H1 (cell line): ENCODE data around the gene BAK1. TPM values are rescaled to one million over a fixed set of nuclear protein-coding genes. Genes with fewer than 3 reads are reported as not detected.

Source experiments
- CTCF ChIA-PET: fragments of 300-600 bp; sonication (Branson Sonifier 250); formaldehyde crosslinking; loops from one replicate; lab custom pipeline; 2021; ENCODE audit not compliant: partially characterized antibody; lab: Charles Lee
- POLR2A ChIA-PET: fragments of 300-600 bp; sonication (Branson Sonifier 250); formaldehyde crosslinking; loops from one replicate; lab custom pipeline; 2021; ENCODE audit warnings: inconsistent platforms; ENCODE audit not compliant: partially characterized antibody; lab: Charles Lee
- DNase-seq, 2 experiments: peaks; one replicate each; pipeline versions ENCODE4 v3.0.0 to v3.0.0-alpha.2; 2010 to 2022; ENCODE audit warnings: low spot score in 2 of 2, low read depth in 1 of 2, mixed read lengths in 1 of 2
- FAIRE-seq: peaks from 2 replicates; lab custom pipeline; 2011; peaks lifted over from hg19 to GRCh38; lab: Jason Lieb, UNC
- H2AFZ ChIP-seq: 2 replicates; pipeline ENCODE4 v1.8.1; 2012; ENCODE audit warnings: low read length, inconsistent platforms
- H2AK5ac ChIP-seq: 2 replicates; pipeline ENCODE4 v1.6.1; 2013; ENCODE audit warnings: low read depth, low read length
- H2BK120ac ChIP-seq: replicated peaks from 2 replicates; pipeline ENCODE3; 2013; ENCODE audit warnings: low read depth, low read length, inconsistent platforms
- H2BK12ac ChIP-seq: 2 replicates; pipeline ENCODE4 v1.6.1; 2013; ENCODE audit warnings: low read depth, low read length
- H2BK15ac ChIP-seq: 2 replicates; pipeline ENCODE4 v1.6.1; 2013; ENCODE audit warnings: low read length
- H2BK20ac ChIP-seq: 2 replicates; pipeline ENCODE4 v1.6.1; 2013; ENCODE audit warnings: low read length
- H2BK5ac ChIP-seq: 2 replicates; pipeline ENCODE4 v1.6.1; 2013; ENCODE audit warnings: low read depth, low read length
- H3K14ac ChIP-seq: 2 replicates; pipeline ENCODE4 v1.6.1; 2013; ENCODE audit warnings: inconsistent platforms; ENCODE audit not compliant: insufficient read length
- H3K18ac ChIP-seq: 2 replicates; pipeline ENCODE4 v1.6.1; 2013; ENCODE audit warnings: low read length; ENCODE audit errors: extremely low read depth
- H3K23ac ChIP-seq: 2 replicates; pipeline ENCODE4 v1.6.1; 2013; ENCODE audit warnings: inconsistent platforms; ENCODE audit not compliant: insufficient read length
- H3K23me2 ChIP-seq: 2 replicates; pipeline ENCODE4 v1.6.1; 2013; ENCODE audit warnings: low read depth, low read length
- H3K27ac ChIP-seq: 2 replicates; pipeline ENCODE4 v1.6.1; 2011; ENCODE audit warnings: low read depth, low read length, inconsistent platforms
- H3K27me3 ChIP-seq, 4 experiments: replicated peaks in 1 of 4; 1 replicate in 1 of 4; 2 replicates in 3 of 4; pipeline versions ENCODE4 v1.6.1 to v1.8.1; 2011 to 2013; ENCODE audit warnings: low read length in 3 of 4, mild to moderate bottlenecking in 3 of 4, inconsistent platforms in 2 of 4, mixed read lengths in 2 of 4, moderate library complexity in 1 of 4; ENCODE audit not compliant: control insufficient read depth in 3 of 4, insufficient read depth in 3 of 4; ENCODE audit errors: extremely low read depth in 1 of 4
- H3K36me3 ChIP-seq, 4 experiments: 2 replicates each; pipeline versions ENCODE4 v1.6.1 to v1.8.1; 2011 to 2013; ENCODE audit warnings: mild to moderate bottlenecking in 4 of 4, low read length in 3 of 4, moderate library complexity in 2 of 4, control low read depth in 1 of 4, inconsistent platforms in 1 of 4; ENCODE audit not compliant: insufficient read depth in 4 of 4, control insufficient read depth in 2 of 4
- H3K4ac ChIP-seq: replicated peaks from 2 replicates; pipeline ENCODE3; 2013; ENCODE audit warnings: low read length, low read depth, mixed read lengths, inconsistent platforms; ENCODE audit not compliant: insufficient read length
- H3K4me1 ChIP-seq, 4 experiments: replicated peaks in 1 of 4; 1 replicate in 1 of 4; 2 replicates in 3 of 4; pipeline versions ENCODE4 v1.6.1 to v1.8.1; 2011 to 2013; ENCODE audit warnings: low read length in 3 of 4, inconsistent platforms in 2 of 4, mixed read lengths in 1 of 4; ENCODE audit not compliant: insufficient read depth in 4 of 4, control insufficient read depth in 3 of 4
- H3K4me2 ChIP-seq, 2 experiments: 2 replicates each; pipeline versions ENCODE4 v1.6.1 to v1.8.1; 2011 to 2013; ENCODE audit warnings: low read depth in 2 of 2, low read length in 2 of 2, control low read depth in 1 of 2, inconsistent platforms in 1 of 2, mild to moderate bottlenecking in 1 of 2; ENCODE audit not compliant: insufficient read depth in 1 of 2
- H3K4me3 ChIP-seq, 4 experiments: fragments of 200-600, 300-600 bp in 1 of 4; sonication (generic), shearing (Covaris generic), sonication (Bioruptor Twin) in 1 of 4; 2 replicates each; pipeline versions ENCODE4 v1.5.1 to v1.8.1; 2011 to 2016; ENCODE audit warnings: low read length in 4 of 4, low read depth in 3 of 4, control low read depth in 2 of 4, inconsistent platforms in 2 of 4, mild to moderate bottlenecking in 2 of 4, mixed read lengths in 1 of 4, moderate library complexity in 1 of 4; ENCODE audit not compliant: insufficient read depth in 2 of 4; ENCODE audit errors: extremely low read depth in 1 of 4
- H3K56ac ChIP-seq: replicated peaks from 2 replicates; pipeline ENCODE3; 2013; ENCODE audit warnings: low read depth, mild to moderate bottlenecking, mixed read lengths, low read length, inconsistent platforms; ENCODE audit not compliant: insufficient read length
- H3K79me1 ChIP-seq: 2 replicates; pipeline ENCODE4 v1.6.1; 2013; ENCODE audit warnings: low read depth, low read length, control low read depth
- H3K79me2 ChIP-seq, 2 experiments: 2 replicates each; pipeline versions ENCODE4 v1.6.1 to v1.8.1; 2012 to 2013; ENCODE audit warnings: low read length in 2 of 2, mild to moderate bottlenecking in 2 of 2, inconsistent platforms in 1 of 2; ENCODE audit not compliant: insufficient read depth in 2 of 2, control insufficient read depth in 1 of 2
- H3K9ac ChIP-seq, 4 experiments: replicated peaks in 1 of 4; 1 replicate in 1 of 4; 2 replicates in 3 of 4; pipeline versions ENCODE4 v1.6.1 to v1.8.1; 2011 to 2013; ENCODE audit warnings: low read depth in 3 of 4, low read length in 3 of 4, control low read depth in 2 of 4, mild to moderate bottlenecking in 2 of 4, moderate library complexity in 2 of 4, inconsistent platforms in 1 of 4; ENCODE audit errors: extremely low read depth in 1 of 4
- H3K9me3 ChIP-seq, 2 experiments: 2 replicates each; pipeline versions ENCODE4 v1.6.1 to v1.8.1; 2012 to 2013; ENCODE audit warnings: mild to moderate bottlenecking in 2 of 2, moderate library complexity in 2 of 2, control low read depth in 1 of 2, inconsistent platforms in 1 of 2, low read depth in 1 of 2, low read length in 1 of 2, mixed read lengths in 1 of 2; ENCODE audit not compliant: insufficient read depth in 2 of 2
- H4K20me1 ChIP-seq, 2 experiments: replicated peaks in 1 of 2; 2 replicates each; pipeline versions ENCODE3 to v1.8.1; 2011 to 2013; ENCODE audit warnings: inconsistent platforms in 2 of 2, low read length in 2 of 2, mild to moderate bottlenecking in 1 of 2; ENCODE audit not compliant: insufficient read depth in 2 of 2, control insufficient read depth in 1 of 2
- H4K5ac ChIP-seq: 2 replicates; pipeline ENCODE4 v1.6.1; 2013; ENCODE audit warnings: low read length, low read depth, mixed read lengths, inconsistent platforms; ENCODE audit not compliant: insufficient read length
- H4K8ac ChIP-seq: 2 replicates; pipeline ENCODE4 v1.8.0; 2013; ENCODE audit warnings: mild to moderate bottlenecking, moderate library complexity, low read length, inconsistent platforms; ENCODE audit not compliant: insufficient read depth; ENCODE audit errors: extremely low read depth
- H4K91ac ChIP-seq: replicated peaks from 2 replicates; pipeline ENCODE3; 2013; ENCODE audit warnings: low read length, mixed read lengths, inconsistent platforms; ENCODE audit not compliant: insufficient read length
- ASH2L ChIP-seq: fragments of 200-600, 300-600 bp; sonication (generic); IDR thresholded peaks from one replicate; pipeline ENCODE4 v1.7.1; 2017; ENCODE audit warnings: low read length
- CBX8 ChIP-seq: fragments of 300-800, 300-1000 bp; sonication (generic); IDR thresholded peaks from 2 replicates; pipeline ENCODE4 v1.7.1; 2016; ENCODE audit warnings: low read depth, low read length, borderline replicate concordance
- EP300 ChIP-seq, 2 experiments: IDR thresholded peaks; 1 replicate in 1 of 2; 2 replicates in 1 of 2; pipeline ENCODE4 v1.6.1; 2011 to 2012; ENCODE audit warnings: low read depth in 2 of 2, low read length in 2 of 2, mild to moderate bottlenecking in 2 of 2, borderline replicate concordance in 1 of 2, inconsistent platforms in 1 of 2, moderate library complexity in 1 of 2
- FOSL1 ChIP-seq: IDR thresholded peaks from 2 replicates; pipeline ENCODE4 v1.6.1; 2011; ENCODE audit warnings: mild to moderate bottlenecking, low read depth, low read length, moderate library complexity; ENCODE audit not compliant: insufficient read depth
- GABPA ChIP-seq: IDR thresholded peaks from 2 replicates; pipeline ENCODE4 v1.6.1; 2011; ENCODE audit warnings: mild to moderate bottlenecking, low read length, moderate library complexity, borderline replicate concordance; ENCODE audit not compliant: insufficient read depth
- JUN ChIP-seq: IDR thresholded peaks from 2 replicates; pipeline ENCODE4 v1.6.1; 2011; ENCODE audit warnings: low read depth, mild to moderate bottlenecking, improper control_type of control experiment, low read length
- POLR2A ChIP-seq, 2 experiments: IDR thresholded peaks; 1 replicate in 1 of 2; 2 replicates in 1 of 2; pipeline ENCODE4 v1.6.1; 2011; ENCODE audit warnings: low read depth in 2 of 2, low read length in 2 of 2, mild to moderate bottlenecking in 2 of 2; ENCODE audit errors: control extremely low read depth in 1 of 2
- RFX5 ChIP-seq: IDR thresholded peaks from 2 replicates; pipeline ENCODE4 v1.6.1; 2011; ENCODE audit warnings: low read depth, low read length, improper control_type of control experiment, borderline replicate concordance
- RXRA ChIP-seq: IDR thresholded peaks from 2 replicates; pipeline ENCODE4 v1.6.1; 2011; ENCODE audit warnings: low read depth, mild to moderate bottlenecking, low read length, moderate library complexity; ENCODE audit not compliant: insufficient read depth
- SP4 ChIP-seq: IDR thresholded peaks from 2 replicates; pipeline ENCODE4 v1.6.1; 2012; ENCODE audit warnings: low read length, inconsistent platforms
- SUZ12 ChIP-seq: fragments of 200-600 bp; sonication (generic); IDR thresholded peaks from 2 replicates; pipeline ENCODE4 v1.6.1; 2012; ENCODE audit warnings: mild to moderate bottlenecking, inconsistent platforms, low read length, moderate library complexity, mixed read lengths
- TBP ChIP-seq: IDR thresholded peaks from 2 replicates; pipeline ENCODE4 v1.6.1; 2011; ENCODE audit warnings: low read depth, low read length, improper control_type of control experiment
- ZNF274 ChIP-seq: IDR thresholded peaks from 2 replicates; pipeline ENCODE4 v1.7.0; 2012; ENCODE audit warnings: low read length, borderline replicate concordance; ENCODE audit errors: extremely low read depth
- WGBS, 2 experiments: shearing (Covaris generic) in 1 of 2; methylation state at CpG; one replicate each; pipeline versions ENCODE4 v1.1.6 to v1.1.7; 2013 to 2015; ENCODE audit warnings: low lambda C conversion rate in 2 of 2, mixed read lengths in 2 of 2, inconsistent platforms in 1 of 2, low coverage in 1 of 2, missing lambda C conversion rate in 1 of 2; ENCODE audit not compliant: insufficient replicate concordance in 2 of 2, insufficient coverage in 1 of 2, insufficient read length in 1 of 2; ENCODE audit errors: extremely low coverage in 1 of 2, missing lambda C conversion rate in 1 of 2; 5-methylcytosine and 5-hydroxymethylcytosine counted together
- polyA plus RNA-seq, 7 experiments: library from polyadenylated mRNA; depleted of rRNA in 3 of 7; stranded (reverse) in 5 of 7; unstranded in 2 of 7; fragments of >200 nt in 5 of 7; fragments of 200-250 nt in 2 of 7; gene quantifications; 1 replicate in 5 of 7; 2 replicates in 1 of 7; 4 replicates in 1 of 7; pipeline versions ENCODE4 v1.2.1 to v1.2.3, GENCODE V29; 2011 to 2013; ENCODE audit warnings: missing spikeins in 2 of 7, mixed read lengths in 2 of 7
- total RNA-seq: library from RNA; stranded (reverse); fragmentation: NEBNext Ultra II Directional; extraction: Animal tissue kit (Norgen Biotek cat#: 25700); gene quantifications from 2 replicates; pipeline ENCODE4 v1.2.1, GENCODE V29; 2021

BAK1 gene
- total and polyA plus RNA-seq, 2 of the 8 experiments (the other 6 are each of a cell fraction or from before 2014, with no cell fraction given), result 43.3 to 43.4 TPM

DNA sequence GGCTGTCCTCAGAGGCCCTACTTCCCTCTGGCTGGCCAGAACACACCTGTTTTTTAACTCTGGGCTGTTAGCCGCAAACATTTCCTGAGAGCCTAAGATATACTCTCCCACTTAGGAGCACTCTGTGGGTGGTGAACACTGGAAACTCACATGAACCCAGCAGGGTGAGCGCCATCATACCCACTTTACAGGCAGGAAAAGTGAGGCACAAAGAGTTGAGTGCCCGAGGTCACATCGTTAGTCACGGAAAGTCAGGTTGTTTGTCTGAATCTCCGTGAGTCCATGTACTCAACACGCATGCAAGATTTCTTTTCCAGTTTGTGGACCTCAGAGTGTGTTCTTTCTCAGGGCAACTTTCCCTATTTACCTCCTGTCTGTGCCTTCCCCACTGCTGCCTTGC lies 1.9 kb downstream of the BAK1 start:
- H3K56ac ChIP-seq, result no peak overlapping the region
- CTCF ChIA-PET, result interaction anchor here (2.1 kb wide), 1 partner anchor 122 kb away, joined by 9 read pairs; no protein-coding TSS in a partner anchor
- H2BK5ac ChIP-seq, result no peak overlapping the region
- no peak overlapping the region for H4K5ac ChIP-seq
- peaks cover 0 to 4% (median 3%) of the 10 kb centered on the region in 4 experiments; a peak in 5 of 7 replicates for H3K4me1 ChIP-seq
- H3K4me3 ChIP-seq, result no peak overlapping the region
- POLR2A ChIA-PET, result no interaction called here
- no peak overlapping the region for H3K18ac ChIP-seq
- H3K36me3 ChIP-seq, result peaks cover 4 to 25% (median 16%) of the 10 kb centered on the region in 4 experiments
- H3K4me2 ChIP-seq, result peak overlapping the region in 1 of 2 experiments; percentile 25; a peak in 2 of 4 replicates
- no peak overlapping the region for H4K91ac ChIP-seq
- H3K9ac ChIP-seq, result no peak overlapping the region
- FAIRE-seq (no peak), DNase-seq (no peak)
- no peak overlapping the region for H2BK120ac ChIP-seq
- H2AK5ac ChIP-seq, result no peak overlapping the region
- H3K14ac ChIP-seq, result no peak overlapping the region
- H3K23me2 ChIP-seq, result peaks cover 5% of the 10 kb centered on the region; the same call in 1 of the 2 replicates
- no peaks in the 10 kb centered on the region for H3K27me3 ChIP-seq
- no peak overlapping the region for H3K27ac ChIP-seq
- no peak overlapping the region for H2BK15ac ChIP-seq
- peaks cover 5% of the 10 kb centered on the region; the same call in 1 of the 2 replicates for H3K79me1 ChIP-seq
- H3K9me3 ChIP-seq, result no peaks in the 10 kb centered on the region
- no peak for TF ChIP-seq RXRA
- no peak for TF ChIP-seq ASH2L
- TF ChIP-seq ZNF274, result no peak
- no peak for TF ChIP-seq RFX5
- TF ChIP-seq FOSL1, result no peak
- TF ChIP-seq GABPA, result no peak
- no peak for TF ChIP-seq SUZ12
- no peak for TF ChIP-seq SP4
- TF ChIP-seq POLR2A (IDR thresholded peaks at IDR 0.05; ENCODE audit: control extremely low read depth in 1 of 2, low read depth in 2 of 2, low read length in 2 of 2), result no peak
- TF ChIP-seq CBX8, result no peak
- TF ChIP-seq JUN, result no peak
- no peak for TF ChIP-seq TBP
- no peak for TF ChIP-seq EP300 (IDR thresholded peaks at IDR 0.05; ENCODE audit: borderline replicate concordance in 1 of 2, low read depth in 2 of 2, low read length in 2 of 2)
- H4K8ac ChIP-seq, result no peak overlapping the region
- H2AFZ ChIP-seq, result no peak overlapping the region
- H3K23ac ChIP-seq, result no peak overlapping the region
- H4K20me1 ChIP-seq, result no peaks in the 10 kb centered on the region
- peaks cover 0 to 19% of the 10 kb centered on the region in 2 experiments; a peak in 3 of 4 replicates for H3K79me2 ChIP-seq
- H2BK20ac ChIP-seq, result no peak overlapping the region
- H3K4ac ChIP-seq, result no peak overlapping the region
- 93% methylated on average over 7 of the region's 7 CpGs; no CpG with 5 or more reads in 1 of the 2 experiments for WGBS, 2 experiments
- H2BK12ac ChIP-seq, result no peak overlapping the region
